Pancreas (tissue), 10 donors: ENCODE measurements around the gene TKTL2. TPM values are rescaled to one million over a fixed set of nuclear protein-coding genes. Genes with fewer than 3 reads are reported as not detected.

Experiments used
- ATAC-seq, 4 donors: fragments of 200-7000 bp; cut with Tn5 transposase; one replicate each; pipeline versions ENCODE4 v1.8.0 to v1.9.1; 2020; ENCODE audit warnings: mild to moderate bottlenecking in 4 of 4, moderate library complexity in 4 of 4
- DNase-seq, 6 donors: peaks; one replicate each; pipeline ENCODE4 v3.0.0-alpha.2; 2020
- FAIRE-seq: peaks from 2 replicates; lab custom pipeline; 2012; peaks lifted over from hg19 to GRCh38; lab: Jason Lieb, UNC
- H3K27ac ChIP-seq, 4 donors: fragments of 200-600 bp; sonication (generic); 1 replicate in 3 of 4; 2 replicates in 1 of 4; pipeline versions ENCODE4 v1.5.0 to v1.8.0; 2020
- H3K27me3 ChIP-seq, 4 donors: fragments of 200-600 bp; one replicate each; pipeline ENCODE4 v1.8.0; 2021
- H3K36me3 ChIP-seq, 3 donors: fragments of 200-600 bp; sonication (generic) in 1 of 3; one replicate each; pipeline versions ENCODE4 v1.5.0 to v1.8.0; 2020 to 2021
- H3K4me1 ChIP-seq, 3 donors: fragments of 200-600 bp; one replicate each; pipeline ENCODE4 v1.8.0; 2021
- H3K4me3 ChIP-seq, 4 donors: fragments of 200-600 bp; sonication (generic) in 2 of 4; one replicate each; pipeline versions ENCODE4 v1.5.0 to v1.8.0; 2020 to 2021
- H3K9me3 ChIP-seq, 4 donors: fragments of 200-600 bp; one replicate each; pipeline ENCODE4 v1.8.0; 2021
- WGBS, 2 donors: extraction: QIAGEN DNeasy Blood & Tissue Kit; methylation state at CpG; one replicate each; pipeline ENCODE4 v1.1.7; 2013; 5-methylcytosine and 5-hydroxymethylcytosine counted together
- intact Hi-C, 3 donors: fragments of 100-400 bp; cut with DNase I; formaldehyde crosslinking; loops; one replicate each; pipeline versions ENCODE4 v1.11.1 to v1.14.2; 2022
- polyA plus RNA-seq, 2 donors: library from polyadenylated mRNA; stranded (reverse); fragments of 200-250 nt; gene quantifications; one replicate each; pipeline ENCODE4 v1.2.3, GENCODE V29; 2013
- total RNA-seq, 6 donors: library from RNA; stranded (reverse); fragmentation: NEBNext Ultra II Directional in 4 of 6; extraction: Animal tissue kit (Norgen Biotek cat#: 25700) in 4 of 6; gene quantifications; one replicate each; pipeline versions ENCODE4 v1.2.1 to v1.2.4, GENCODE V29; 2021 to 2023
- TF ChIP-seq, protein P1 (sequence below), 4 donors: fragments of 200-600 bp; sonication (generic) in 3 of 4; IDR thresholded peaks; one replicate each; pipeline versions ENCODE4 v1.5.0 to v1.8.0; 2021; ENCODE audit warnings: antibody characterized with exemption in 4 of 4
- donor health status: healthy with polysubstance abuse.
- donor health status: DM: no; HTN: no; CAD: no; lungs with moderate emphysema.
- donor health status: DM: no; HTN: no; CAD: no.
- donor health status: control.
- donor health status: control.
- donor health status: Bipolar disorder and iron deficiency.
- donor health status: DM: yes; HTN: yes; CAD: no.
- donor health status: DM: no; HTN: no; CAD: no.
- donor health status: DM: no; HTN: no; CAD: no.
- donor health status: DM: yes; HTN: yes; CAD: no.

Gene TKTL2
- total and polyA plus RNA-seq, 8 donors = 0.09 TPM; not detected in 7

DNA sequence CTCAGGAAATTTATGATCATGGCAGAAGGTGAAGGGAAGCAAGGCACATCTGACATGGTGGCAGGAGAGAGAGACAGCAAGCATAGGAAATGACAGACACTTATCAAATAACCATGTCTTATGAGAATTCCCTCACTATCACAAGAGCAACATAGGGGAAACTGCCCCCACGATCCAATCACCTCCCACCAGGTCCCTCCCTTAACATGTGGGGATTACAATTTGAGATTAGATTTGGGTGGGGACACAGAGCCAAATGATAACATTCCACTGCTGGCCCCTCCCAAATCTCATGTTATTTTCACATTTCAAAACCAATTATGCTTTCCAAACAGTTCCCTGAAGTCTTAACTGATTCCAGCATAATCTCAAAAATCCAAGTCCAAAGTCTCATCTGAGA lies 12.8 kb upstream of the TKTL2 start:
- Histone ChIP-seq H3K36me3 (no peaks in the 10 kb centered on the region), H3K27me3 (no peaks in the 10 kb centered on the region), H3K4me1 (no peaks in the 10 kb centered on the region), H3K4me3 (no peak overlapping the region), H3K27ac (no peak overlapping the region), H3K9me3 (no peaks in the 10 kb centered on the region)
- ATAC-seq = no peak
- TF ChIP-seq, protein P1, sequence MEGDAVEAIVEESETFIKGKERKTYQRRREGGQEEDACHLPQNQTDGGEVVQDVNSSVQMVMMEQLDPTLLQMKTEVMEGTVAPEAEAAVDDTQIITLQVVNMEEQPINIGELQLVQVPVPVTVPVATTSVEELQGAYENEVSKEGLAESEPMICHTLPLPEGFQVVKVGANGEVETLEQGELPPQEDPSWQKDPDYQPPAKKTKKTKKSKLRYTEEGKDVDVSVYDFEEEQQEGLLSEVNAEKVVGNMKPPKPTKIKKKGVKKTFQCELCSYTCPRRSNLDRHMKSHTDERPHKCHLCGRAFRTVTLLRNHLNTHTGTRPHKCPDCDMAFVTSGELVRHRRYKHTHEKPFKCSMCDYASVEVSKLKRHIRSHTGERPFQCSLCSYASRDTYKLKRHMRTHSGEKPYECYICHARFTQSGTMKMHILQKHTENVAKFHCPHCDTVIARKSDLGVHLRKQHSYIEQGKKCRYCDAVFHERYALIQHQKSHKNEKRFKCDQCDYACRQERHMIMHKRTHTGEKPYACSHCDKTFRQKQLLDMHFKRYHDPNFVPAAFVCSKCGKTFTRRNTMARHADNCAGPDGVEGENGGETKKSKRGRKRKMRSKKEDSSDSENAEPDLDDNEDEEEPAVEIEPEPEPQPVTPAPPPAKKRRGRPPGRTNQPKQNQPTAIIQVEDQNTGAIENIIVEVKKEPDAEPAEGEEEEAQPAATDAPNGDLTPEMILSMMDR (IDR thresholded peaks at IDR 0.05) = no peak
- intact Hi-C loops = no loop called here
- 51 to 59% methylated on average over 1 of the region's 1 CpG for WGBS, 2 donors
- FAIRE-seq = no peak
- DNase-seq = no peak

DNA sequence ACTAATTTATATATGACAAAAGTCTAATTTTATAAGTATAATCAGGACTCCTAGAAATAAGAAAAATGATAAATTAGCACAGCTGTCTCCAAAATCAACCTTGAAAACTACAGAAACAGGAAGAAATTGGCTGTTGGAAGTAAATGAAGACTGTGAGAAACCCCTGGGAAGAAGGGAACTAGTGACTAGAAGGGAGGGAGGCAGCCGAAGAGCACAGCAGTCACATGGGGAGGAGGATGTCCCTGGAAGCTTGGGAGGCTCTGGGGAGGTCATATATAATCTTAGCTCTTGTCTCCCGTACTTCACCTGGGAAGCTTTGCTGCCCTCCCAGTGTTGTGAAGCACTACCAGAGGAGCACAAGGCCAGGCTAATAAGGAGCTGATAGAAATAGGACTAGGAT lies 12.0 kb upstream of the TKTL2 start:
- Histone ChIP-seq H3K27ac (no peak overlapping the region), H3K4me1 (no peaks in the 10 kb centered on the region), H3K9me3 (no peaks in the 10 kb centered on the region), H3K27me3 (no peaks in the 10 kb centered on the region), H3K36me3 (no peaks in the 10 kb centered on the region), H3K4me3 (no peak overlapping the region)
- intact Hi-C loops = no loop called here
- FAIRE-seq (no peak), DNase-seq (no peak), ATAC-seq (no peak)
- 49 to 61% methylated on average over 2 of the region's 2 CpGs for WGBS, 2 donors
- TF ChIP-seq, protein P1 (IDR thresholded peaks at IDR 0.05) = no peak

DNA sequence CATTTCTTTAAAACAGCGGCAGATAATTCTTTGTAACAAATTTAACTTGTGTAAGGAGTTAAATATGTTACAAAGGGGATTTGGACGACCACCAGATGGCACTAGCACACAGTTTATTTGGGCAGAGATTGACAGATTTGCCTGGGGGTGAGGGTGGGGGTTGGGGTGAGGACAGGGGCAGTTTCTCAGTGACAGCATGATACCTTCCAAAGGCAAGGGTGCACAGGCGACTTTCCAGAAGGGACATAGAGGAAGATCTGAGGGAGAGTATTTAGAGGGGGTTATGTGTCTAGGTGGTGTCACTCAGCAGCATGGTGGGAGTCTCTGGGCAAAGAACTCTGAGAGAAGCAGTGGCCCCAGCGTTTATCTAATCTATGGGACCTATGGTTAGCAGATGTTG lies 11.4 kb upstream of the TKTL2 start:
- ATAC-seq (peak in 3 of 4 donors; percentile 56 to 72 (median 60)), FAIRE-seq (no peak), DNase-seq (peak in 2 of 6 donors; percentile 23 to 31)
- Histone ChIP-seq H3K4me3 (no peak overlapping the region), H3K27ac (no peak overlapping the region), H3K9me3 (no peaks in the 10 kb centered on the region), H3K27me3 (no peaks in the 10 kb centered on the region), H3K4me1 (no peaks in the 10 kb centered on the region), H3K36me3 (no peaks in the 10 kb centered on the region)
- TF ChIP-seq, protein P1 (IDR thresholded peaks at IDR 0.05) = peak in 2 of 4 donors; percentile 19 to 28
- intact Hi-C loops = no loop called here
- WGBS, 2 donors = 16 to 18% methylated on average over 4 of the region's 4 CpGs

DNA sequence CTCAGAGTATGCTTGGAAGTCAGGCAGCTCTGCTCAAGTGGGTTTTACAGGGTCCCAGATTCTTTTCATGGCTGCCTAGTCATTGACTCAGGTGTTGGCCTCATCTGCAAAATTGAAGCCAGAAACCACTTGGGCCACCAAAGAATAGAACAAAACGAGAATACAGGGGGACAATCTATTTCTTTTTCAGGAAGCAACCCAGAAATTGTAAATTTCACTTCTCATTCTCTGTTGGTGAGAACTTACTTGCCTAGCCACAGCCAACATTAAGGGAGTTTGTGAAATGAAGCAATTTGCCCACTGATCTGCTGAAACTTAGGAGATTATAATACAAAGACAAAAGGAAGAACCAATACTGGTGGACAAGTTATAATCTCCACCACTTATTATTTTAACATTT lies 8.6 kb upstream of the TKTL2 start:
- FAIRE-seq = no peak
- no peak for ATAC-seq
- 21 to 33% methylated on average over 1 of the region's 1 CpG for WGBS, 2 donors
- intact Hi-C loops = no loop called here
- DNase-seq = no peak
- Histone ChIP-seq H3K36me3 (no peaks in the 10 kb centered on the region), H3K4me3 (no peak overlapping the region), H3K9me3 (no peaks in the 10 kb centered on the region), H3K27ac (no peak overlapping the region), H3K4me1 (no peaks in the 10 kb centered on the region), H3K27me3 (no peaks in the 10 kb centered on the region)
- TF ChIP-seq, protein P1 (IDR thresholded peaks at IDR 0.05) = no peak

DNA sequence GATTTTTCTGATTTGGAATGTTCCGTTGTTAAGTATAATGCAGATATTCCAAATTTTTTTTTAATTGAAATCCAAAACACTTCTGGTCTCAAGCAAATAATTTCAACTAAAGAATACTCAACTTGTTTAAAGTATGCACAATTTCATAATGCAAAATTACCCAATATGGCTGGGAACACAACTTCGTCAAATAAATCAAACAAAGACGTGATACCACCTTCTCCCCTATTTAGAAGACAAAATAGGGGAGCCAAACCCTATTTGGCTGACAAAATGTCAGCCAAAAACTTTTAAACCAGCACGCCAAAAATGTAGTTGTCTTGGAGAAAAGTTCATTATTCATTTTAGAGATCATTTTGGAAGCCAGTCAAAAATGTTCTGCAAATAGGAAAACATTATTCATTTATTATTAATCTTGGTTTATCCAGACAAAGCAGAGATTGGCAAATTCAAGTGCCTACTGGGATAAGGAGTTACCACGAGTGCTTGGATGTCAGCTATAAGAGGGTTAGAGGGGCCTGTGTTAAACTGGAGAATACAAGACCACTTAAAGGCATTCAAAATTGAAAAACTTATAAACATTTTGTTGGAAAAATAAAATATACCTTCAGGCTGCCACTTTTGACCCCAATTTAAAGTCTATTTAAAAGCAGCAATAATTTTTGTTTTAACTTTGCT lies 3.3 kb upstream of the TKTL2 start:
- ATAC-seq = peak in 1 of 4 donors; percentile 15
- no peaks in the 10 kb centered on the region for H3K36me3 ChIP-seq
- 45 to 48% methylated on average over 5 of the region's 5 CpGs for WGBS, 2 donors

More for the DNA sequence above, 3.3 kb upstream of the TKTL2 start:
- H3K27ac ChIP-seq = no peak overlapping the region
- DNase-seq (no peak), FAIRE-seq (no peak)
- H3K4me1 ChIP-seq = peaks cover 0 to 4% (median 0%) of the 10 kb centered on the region in 3 donors
- intact Hi-C loops = no loop called here
- no peak overlapping the region for H3K4me3 ChIP-seq
- TF ChIP-seq, protein P1 (IDR thresholded peaks at IDR 0.05) = no peak
- H3K9me3 ChIP-seq = no peaks in the 10 kb centered on the region
- no peaks in the 10 kb centered on the region for H3K27me3 ChIP-seq
